ENCODE data around the gene WAPL. TPM values are rescaled to one million over a fixed set of nuclear protein-coding genes. Genes with fewer than 3 reads are reported as not detected.

Gene WAPL
- total RNA-seq, 2 donors from 2014 or later, result 29.6 to 46.8 TPM

- no peak for TF ChIP-seq POLR2A (IDR thresholded peaks at IDR 0.05)
- no peak for TF ChIP-seq CTCF (IDR thresholded peaks at IDR 0.05)
- no peak for TF ChIP-seq POLR2AphosphoS5 (IDR thresholded peaks at IDR 0.05)
- Histone ChIP-seq H3K4me1 (replicated peaks) (no peaks in the 10 kb centered on the region), H3K9me3 (no peaks in the 10 kb centered on the region), H3K27me3 (replicated peaks; ENCODE audit: insufficient read depth) (no peaks in the 10 kb centered on the region), H3K27ac (no peak overlapping the region), H3K36me3 (peaks cover 0 to 6% of the 10 kb centered on the region in 2 donors), H3K4me3 (no peak overlapping the region)
- no peak for DNase-seq (ENCODE audit: low spot score)
- 86% methylated on average over 8 of the region's 8 CpGs for WGBS
- intact Hi-C loops (cut with DNase I), result no loop called here
Observed at GRCh38 chr10:86438091-86438749, 83.4 kb downstream of the WAPL start.

- no peak for DNase-seq (ENCODE audit: low spot score)
- H3K27me3 ChIP-seq (replicated peaks; ENCODE audit: insufficient read depth), result no peaks in the 10 kb centered on the region
- H3K9me3 ChIP-seq, result no peaks in the 10 kb centered on the region
- H3K4me3 ChIP-seq, result no peak overlapping the region
- intact Hi-C loops (cut with DNase I), result no loop called here
- H3K27ac ChIP-seq, result no peak overlapping the region
- peaks cover 0 to 6% of the 10 kb centered on the region in 2 donors for H3K36me3 ChIP-seq
- H3K4me1 ChIP-seq (replicated peaks), result no peaks in the 10 kb centered on the region
- TF ChIP-seq CTCF (IDR thresholded peaks at IDR 0.05) (no peak), POLR2A (IDR thresholded peaks at IDR 0.05) (no peak), POLR2AphosphoS5 (IDR thresholded peaks at IDR 0.05) (no peak)
- 84% methylated on average over 3 of the region's 3 CpGs for WGBS
Observed at GRCh38 chr10:86437447-86437846, 84.1 kb downstream of the WAPL start.

- Histone ChIP-seq H3K4me3 (no peak overlapping the region), H3K36me3 (peaks cover 0 to 6% of the 10 kb centered on the region in 2 donors), H3K9me3 (no peaks in the 10 kb centered on the region), H3K4me1 (replicated peaks) (no peaks in the 10 kb centered on the region), H3K27me3 (replicated peaks; ENCODE audit: insufficient read depth) (no peaks in the 10 kb centered on the region), H3K27ac (no peak overlapping the region)
- TF ChIP-seq POLR2A (IDR thresholded peaks at IDR 0.05), result no peak
- TF ChIP-seq POLR2AphosphoS5 (IDR thresholded peaks at IDR 0.05), result no peak
- no peak for TF ChIP-seq CTCF (IDR thresholded peaks at IDR 0.05)
- 96% methylated on average over 2 of the region's 2 CpGs for WGBS
- DNase-seq (ENCODE audit: low spot score), result no peak
- intact Hi-C loops (cut with DNase I), result no loop called here
Observed at GRCh38 chr10:86436963-86437362, 84.6 kb downstream of the WAPL start.

GRCh38 chr10:86434656-86435055 lies 86.9 kb downstream of the WAPL start:
- no peaks in the 10 kb centered on the region for H3K4me1 ChIP-seq (replicated peaks)
- no peak for TF ChIP-seq CTCF (IDR thresholded peaks at IDR 0.05)
- no peak for TF ChIP-seq POLR2A (IDR thresholded peaks at IDR 0.05)
- TF ChIP-seq POLR2AphosphoS5 (IDR thresholded peaks at IDR 0.05), result no peak
- H3K9me3 ChIP-seq, result no peaks in the 10 kb centered on the region
- H3K27me3 ChIP-seq (replicated peaks; ENCODE audit: insufficient read depth), result no peaks in the 10 kb centered on the region
- WGBS, result 50% methylated on average over 1 of the region's 1 CpG
- DNase-seq (ENCODE audit: low spot score), result no peak
- intact Hi-C loops (cut with DNase I), result no loop called here
- H3K4me3 ChIP-seq, result no peak overlapping the region
- no peaks in the 10 kb centered on the region for H3K36me3 ChIP-seq
- H3K27ac ChIP-seq, result no peak overlapping the region

GRCh38 chr10:86423739-86424138 lies 97.9 kb downstream of the WAPL start:
- DNase-seq (ENCODE audit: low spot score), result no peak
- Histone ChIP-seq H3K27me3 (replicated peaks; ENCODE audit: insufficient read depth) (no peaks in the 10 kb centered on the region), H3K4me3 (no peak overlapping the region), H3K9me3 (no peaks in the 10 kb centered on the region), H3K36me3 (no peaks in the 10 kb centered on the region), H3K4me1 (replicated peaks) (no peaks in the 10 kb centered on the region), H3K27ac (no peak overlapping the region)
- intact Hi-C loops (cut with DNase I), result no loop called here
- 35% methylated on average over 5 of the region's 5 CpGs for WGBS
- no peak for TF ChIP-seq POLR2A (IDR thresholded peaks at IDR 0.05)
- no peak for TF ChIP-seq CTCF (IDR thresholded peaks at IDR 0.05)
- no peak for TF ChIP-seq POLR2AphosphoS5 (IDR thresholded peaks at IDR 0.05)

Measured in prostate gland (tissue), 2 donors.